DMS79 (cell line): ENCODE results near the gene TRAPPC3.

ENCODE experiments used
- DNase-seq: peaks from one replicate; lab custom pipeline; 2025; lab: John Stamatoyannopoulos, UW

The TRAPPC3 gene

GRCh38 chr1:36097693-36098585, 51.3 kb downstream of the TRAPPC3 start:
- no peak for DNase-seq

GRCh38 chr1:36096500-36097432, 52.5 kb downstream of the TRAPPC3 start:
- no peak for DNase-seq

GRCh38 chr1:36095760-36096405, 53.4 kb downstream of the TRAPPC3 start:
- no peak for DNase-seq

GRCh38 chr1:36094621-36095061, 54.6 kb downstream of the TRAPPC3 start:
- no peak for DNase-seq

GRCh38 chr1:36093929-36094328, 55.4 kb downstream of the TRAPPC3 start:
- DNase-seq: no peak

- DNase-seq: no peak
Observed at GRCh38 chr1:36093226-36093625, 56.1 kb downstream of the TRAPPC3 start.

- no peak for DNase-seq
Observed at GRCh38 chr1:36092798-36093185, 56.5 kb downstream of the TRAPPC3 start.

GRCh38 chr1:36092166-36092797, 57.0 kb downstream of the TRAPPC3 start:
- no peak for DNase-seq

GRCh38 chr1:36091698-36092097, 57.6 kb downstream of the TRAPPC3 start:
- no peak for DNase-seq

GRCh38 chr1:36091141-36091540, 58.1 kb downstream of the TRAPPC3 start:
- no peak for DNase-seq

- no peak for DNase-seq
Observed at GRCh38 chr1:36089393-36090121, 59.7 kb downstream of the TRAPPC3 start.

- DNase-seq: peak; percentile 75
Observed at GRCh38 chr1:36088577-36089392, 60.5 kb downstream of the TRAPPC3 start, which contains the start of gene ADPRS. ADPRS (plus strand) TSS chr1:36088892; CDS start chr1:36088905, 13 bp downstream.

- DNase-seq: no peak
Observed at GRCh38 chr1:36088265-36088576, 61.1 kb downstream of the TRAPPC3 start.

GRCh38 chr1:36087233-36088123, 61.8 kb downstream of the TRAPPC3 start:
- no peak for DNase-seq
